Ascending aorta (tissue), 2 donors: ENCODE measurements around the gene FLNB. TPM values are rescaled to one million over a fixed set of nuclear protein-coding genes. Genes with fewer than 3 reads are reported as not detected.
A peak's percentile ranks its signal among the peaks of the same experiment; 100 is the strongest.

Experiments used
- DNase-seq, 2 donors: peaks; one replicate each; pipeline ENCODE4 v3.0.0-alpha.2; 2019; ENCODE audit warnings: low spot score in 2 of 2
- H3K27ac ChIP-seq, 2 donors: fragments of 200-600 bp; sonication (generic); one replicate each; pipeline ENCODE4 v1.5.1; 2016 to 2017; ENCODE audit warnings: mild to moderate bottlenecking in 1 of 2
- H3K27me3 ChIP-seq: fragments of 200-600 bp; sonication (generic); one replicate; pipeline ENCODE4 v1.5.1; 2017
- H3K36me3 ChIP-seq, 2 donors: fragments of 200-600 bp; sonication (generic); one replicate each; pipeline ENCODE4 v1.5.1; 2016
- H3K4me1 ChIP-seq, 2 donors: fragments of 200-600 bp; sonication (generic); one replicate each; pipeline ENCODE4 v1.5.1; 2016 to 2017; ENCODE audit warnings: mild to moderate bottlenecking in 1 of 2
- H3K4me3 ChIP-seq, 2 donors: fragments of 200-600 bp; sonication (generic); one replicate each; pipeline ENCODE4 v1.5.1; 2016 to 2017; ENCODE audit warnings: mild to moderate bottlenecking in 1 of 2
- H3K9me3 ChIP-seq, 2 donors: fragments of 200-600 bp; sonication (generic); one replicate each; pipeline ENCODE4 v1.5.1; 2016
- CTCF ChIP-seq, 3 experiments: fragments of 200-600 bp in 2 of 3; fragments of 450-650 bp in 1 of 3; sonication (generic) in 2 of 3; IDR thresholded peaks; one replicate each; pipeline ENCODE4 v1.5.1; 2016 to 2019; ENCODE audit warnings: antibody characterized with exemption in 3 of 3, mild to moderate bottlenecking in 1 of 3, moderate library complexity in 1 of 3
- intact Hi-C: fragments of 100-400 bp; cut with DNase I; formaldehyde crosslinking; loops from one replicate; pipeline ENCODE4 v1.15.1; 2023
- total RNA-seq: library from RNA; depleted of rRNA; stranded (reverse); fragments of >200 nt; gene quantifications from one replicate; pipeline ENCODE4 v1.1.0, GENCODE V29; 2016

The FLNB gene
- total RNA-seq, 1 donor from 2014 or later = 144 TPM

DNA sequence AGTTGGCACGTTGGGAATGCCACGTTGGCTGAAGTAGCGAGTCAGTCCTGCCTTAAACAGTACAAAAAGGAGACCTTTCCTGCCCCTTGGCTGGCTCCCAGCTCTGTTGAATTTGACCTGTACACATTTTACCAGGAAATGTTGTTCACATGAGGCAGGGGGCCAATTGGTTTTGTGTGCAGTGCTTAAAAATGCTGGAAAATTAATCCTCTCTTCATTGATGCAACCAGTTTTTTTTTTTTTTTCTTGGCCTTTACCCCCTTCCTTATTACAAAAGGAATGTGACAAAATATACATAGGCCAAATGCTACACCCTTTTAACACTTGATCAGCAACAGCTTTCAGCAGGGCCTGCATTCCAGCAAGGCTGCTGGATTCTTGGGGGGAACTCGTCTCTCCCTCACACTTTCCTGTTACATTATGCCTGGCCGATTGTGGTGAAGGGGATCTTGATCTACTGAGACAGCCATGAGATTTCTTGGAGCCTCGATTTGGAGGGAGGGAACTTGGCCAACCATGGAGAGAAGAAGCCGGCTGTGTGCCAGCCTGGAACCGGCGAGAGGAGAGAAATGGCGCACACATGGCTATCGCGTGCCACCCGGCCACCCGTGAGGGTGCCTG lies 109.4 kb downstream of the FLNB start:
- Histone ChIP-seq H3K27me3 (no peaks in the 10 kb centered on the region), H3K4me3 (no peak overlapping the region), H3K4me1 (peaks cover 14 to 36% of the 10 kb centered on the region in 2 donors), H3K9me3 (no peaks in the 10 kb centered on the region), H3K36me3 (peaks cover 61 to 66% of the 10 kb centered on the region in 2 donors), H3K27ac (peak overlapping the region; percentile 60 to 68)
- no peak for TF ChIP-seq CTCF (IDR thresholded peaks at IDR 0.05)
- intact Hi-C loops = loop anchor here (5.0 kb wide), 1 partner anchor 110 kb away; the partner anchor contains the start of gene FLNB
- DNase-seq = peak in 1 of 2 donors; percentile 78

- no peak overlapping the region for H3K4me3 ChIP-seq
- peaks cover 14 to 36% of the 10 kb centered on the region in 2 donors for H3K4me1 ChIP-seq
- H3K9me3 ChIP-seq = no peaks in the 10 kb centered on the region
- intact Hi-C loops = loop anchor here (5.0 kb wide), 1 partner anchor 112 kb away; the partner anchor contains the start of gene FLNB
- peaks cover 61 to 66% of the 10 kb centered on the region in 2 donors for H3K36me3 ChIP-seq
- no peaks in the 10 kb centered on the region for H3K27me3 ChIP-seq
- H3K27ac ChIP-seq = no peak overlapping the region
- no peak for TF ChIP-seq CTCF (IDR thresholded peaks at IDR 0.05)
- no peak for DNase-seq
Observed at GRCh38 chr3:58119186-58119585, 111.0 kb downstream of the FLNB start.

- no peak for DNase-seq
- H3K36me3 ChIP-seq = peaks cover 62 to 70% of the 10 kb centered on the region in 2 donors
- H3K27ac ChIP-seq = peak overlapping the region; percentile 13 to 50
Observed at GRCh38 chr3:58120075-58120812, 112.0 kb downstream of the FLNB start.

GRCh38 chr3:58121183-58121582 lies 113.0 kb downstream of the FLNB start:
- Histone ChIP-seq H3K36me3 (peaks cover 62 to 70% of the 10 kb centered on the region in 2 donors), H3K27ac (no peak overlapping the region), H3K27me3 (no peaks in the 10 kb centered on the region), H3K4me3 (no peak overlapping the region), H3K9me3 (no peaks in the 10 kb centered on the region), H3K4me1 (peaks cover 11 to 35% of the 10 kb centered on the region in 2 donors)
- intact Hi-C loops = no loop called here
- no peak for DNase-seq
- no peak for TF ChIP-seq CTCF (IDR thresholded peaks at IDR 0.05)

More at GRCh38 chr3:58120075-58120812, 112.0 kb downstream of the FLNB start:
- no peaks in the 10 kb centered on the region for H3K27me3 ChIP-seq
- intact Hi-C loops = no loop called here
- TF ChIP-seq CTCF (IDR thresholded peaks at IDR 0.05) = no peak
- H3K4me1 ChIP-seq = peaks cover 14 to 36% of the 10 kb centered on the region in 2 donors
- no peak overlapping the region for H3K4me3 ChIP-seq
- no peaks in the 10 kb centered on the region for H3K9me3 ChIP-seq

DNA sequence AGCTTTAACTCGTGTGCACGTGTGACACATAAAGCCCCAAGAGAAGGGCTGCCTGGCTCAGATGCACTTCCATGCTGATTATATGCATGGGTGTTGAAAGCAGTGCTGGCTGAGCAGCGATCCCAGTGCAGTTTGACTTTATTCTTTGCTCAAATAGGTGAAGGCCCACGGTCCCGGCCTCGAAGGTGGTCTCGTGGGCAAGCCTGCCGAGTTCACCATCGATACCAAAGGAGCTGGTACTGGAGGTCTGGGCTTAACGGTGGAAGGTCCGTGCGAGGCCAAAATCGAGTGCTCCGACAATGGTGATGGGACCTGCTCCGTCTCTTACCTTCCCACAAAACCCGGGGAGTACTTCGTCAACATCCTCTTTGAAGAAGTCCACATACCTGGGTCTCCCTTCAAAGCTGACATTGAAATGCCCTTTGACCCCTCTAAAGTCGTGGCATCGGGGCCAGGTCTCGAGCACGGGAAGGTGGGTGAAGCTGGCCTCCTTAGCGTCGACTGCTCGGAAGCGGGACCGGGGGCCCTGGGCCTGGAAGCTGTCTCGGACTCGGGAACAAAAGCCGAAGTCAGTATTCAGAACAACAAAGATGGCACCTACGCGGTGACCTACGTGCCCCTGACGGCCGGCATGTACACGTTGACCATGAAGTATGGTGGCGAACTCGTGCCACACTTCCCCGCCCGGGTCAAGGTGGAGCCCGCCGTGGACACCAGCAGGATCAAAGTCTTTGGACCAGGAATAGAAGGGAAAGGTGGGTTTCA lies 114.9 kb downstream of the FLNB start:
- Histone ChIP-seq H3K27me3 (no peaks in the 10 kb centered on the region), H3K4me1 (peaks cover 4 to 16% of the 10 kb centered on the region in 2 donors), H3K27ac (no peak overlapping the region), H3K4me3 (no peak overlapping the region), H3K36me3 (peaks cover 75 to 89% of the 10 kb centered on the region in 2 donors), H3K9me3 (no peaks in the 10 kb centered on the region)
- DNase-seq = no peak
- intact Hi-C loops = no loop called here
- TF ChIP-seq CTCF (IDR thresholded peaks at IDR 0.05) = no peak
